Measurements from ENCODE around the gene AIF1L. TPM values are rescaled to one million over a fixed set of nuclear protein-coding genes. Genes with fewer than 3 reads are reported as not detected.

AIF1L gene
- total RNA-seq, 1 donor from 2014 or later, result 23.7 TPM

DNA sequence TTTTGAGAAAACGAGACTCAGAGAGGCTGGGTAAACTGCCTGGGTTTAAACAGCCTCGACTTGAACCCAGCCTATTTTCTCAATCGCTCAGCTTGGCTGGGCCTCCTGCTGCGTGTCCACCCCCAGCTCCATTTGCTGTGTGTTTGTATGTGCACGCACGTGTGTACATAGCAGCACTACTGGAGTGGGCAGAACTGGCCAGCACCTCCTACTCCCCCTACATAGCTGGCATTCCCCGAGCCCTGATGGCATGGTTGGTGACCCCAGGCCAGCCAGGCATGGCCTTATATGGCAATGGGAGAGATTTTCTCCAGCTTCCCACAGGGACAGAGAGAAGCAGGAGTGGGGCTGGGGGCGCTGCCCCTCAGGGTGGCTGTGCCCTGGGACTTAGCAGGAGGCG lies 4.1 kb downstream of the AIF1L start:
- Histone ChIP-seq H3K9ac (ENCODE audit: low read length) (no peak overlapping the region), H3K9me3 (ENCODE audit: insufficient read depth, low read depth, low read length) (no peaks in the 10 kb centered on the region), H3K27me3 (ENCODE audit: insufficient read depth, low read length) (peaks cover 12% of the 10 kb centered on the region), H3K27ac (ENCODE audit: low read depth, low read length) (no peak overlapping the region), H3K36me3 (ENCODE audit: insufficient read depth, low read length) (no peaks in the 10 kb centered on the region), H2AFZ (ENCODE audit: low read depth, low read length) (no peak overlapping the region), H3K4me2 (ENCODE audit: low read length) (no peak overlapping the region), H3K79me2 (ENCODE audit: insufficient read depth, low read length) (no peaks in the 10 kb centered on the region), H4K20me1 (ENCODE audit: insufficient read depth, low read length) (no peaks in the 10 kb centered on the region), H3K4me3 (ENCODE audit: insufficient read depth, low read depth, low read length) (no peak overlapping the region), H3K4me1 (ENCODE audit: insufficient read depth, low read length) (peaks cover 12% of the 10 kb centered on the region)
- H3K36me3 Mint-ChIP-seq (ENCODE audit: low read depth, unreplicated experiment), result no peaks in the 10 kb centered on the region
- H3K27me3 Mint-ChIP-seq (ENCODE audit: low read depth, unreplicated experiment), result peaks cover 25% of the 10 kb centered on the region
- TF ChIP-seq, protein P1, sequence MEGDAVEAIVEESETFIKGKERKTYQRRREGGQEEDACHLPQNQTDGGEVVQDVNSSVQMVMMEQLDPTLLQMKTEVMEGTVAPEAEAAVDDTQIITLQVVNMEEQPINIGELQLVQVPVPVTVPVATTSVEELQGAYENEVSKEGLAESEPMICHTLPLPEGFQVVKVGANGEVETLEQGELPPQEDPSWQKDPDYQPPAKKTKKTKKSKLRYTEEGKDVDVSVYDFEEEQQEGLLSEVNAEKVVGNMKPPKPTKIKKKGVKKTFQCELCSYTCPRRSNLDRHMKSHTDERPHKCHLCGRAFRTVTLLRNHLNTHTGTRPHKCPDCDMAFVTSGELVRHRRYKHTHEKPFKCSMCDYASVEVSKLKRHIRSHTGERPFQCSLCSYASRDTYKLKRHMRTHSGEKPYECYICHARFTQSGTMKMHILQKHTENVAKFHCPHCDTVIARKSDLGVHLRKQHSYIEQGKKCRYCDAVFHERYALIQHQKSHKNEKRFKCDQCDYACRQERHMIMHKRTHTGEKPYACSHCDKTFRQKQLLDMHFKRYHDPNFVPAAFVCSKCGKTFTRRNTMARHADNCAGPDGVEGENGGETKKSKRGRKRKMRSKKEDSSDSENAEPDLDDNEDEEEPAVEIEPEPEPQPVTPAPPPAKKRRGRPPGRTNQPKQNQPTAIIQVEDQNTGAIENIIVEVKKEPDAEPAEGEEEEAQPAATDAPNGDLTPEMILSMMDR (IDR thresholded peaks at IDR 0.05; ENCODE audit: insufficient read depth, low read depth, low read length), result no peak
- TF ChIP-seq EZH2 (IDR thresholded peaks at IDR 0.05; ENCODE audit: insufficient read depth, low read length), result no peak
- FAIRE-seq, result no peak
- DNase-seq (ENCODE audit: low read depth), result no peak
- peak overlapping the region; percentile 58 for H3K27ac Mint-ChIP-seq (ENCODE audit: unreplicated experiment)
- peaks cover 17% of the 10 kb centered on the region for H3K4me1 Mint-ChIP-seq (ENCODE audit: low read depth, unreplicated experiment)
- no peak overlapping the region for H3K4me3 Mint-ChIP-seq (ENCODE audit: unreplicated experiment)
- no peaks in the 10 kb centered on the region for H3K9me3 Mint-ChIP-seq (ENCODE audit: unreplicated experiment)

- H3K4me3 ChIP-seq (ENCODE audit: insufficient read depth, low read depth, low read length), result no peak overlapping the region
- FAIRE-seq (no peak), DNase-seq (ENCODE audit: low read depth) (no peak)
- H4K20me1 ChIP-seq (ENCODE audit: insufficient read depth, low read length), result no peaks in the 10 kb centered on the region
- H3K9me3 ChIP-seq (ENCODE audit: insufficient read depth, low read depth, low read length), result no peaks in the 10 kb centered on the region
- no peak for TF ChIP-seq EZH2 (IDR thresholded peaks at IDR 0.05; ENCODE audit: insufficient read depth, low read length)
- TF ChIP-seq, protein P1 (IDR thresholded peaks at IDR 0.05; ENCODE audit: insufficient read depth, low read depth, low read length), result no peak
- Mint-ChIP-seq H3K4me1 (ENCODE audit: low read depth, unreplicated experiment) (peaks cover 17% of the 10 kb centered on the region), H3K27ac (ENCODE audit: unreplicated experiment) (no peak overlapping the region), H3K9me3 (ENCODE audit: unreplicated experiment) (peaks cover 3% of the 10 kb centered on the region), H3K27me3 (ENCODE audit: low read depth, unreplicated experiment) (peaks cover 23% of the 10 kb centered on the region), H3K4me3 (ENCODE audit: unreplicated experiment) (no peak overlapping the region), H3K36me3 (ENCODE audit: low read depth, unreplicated experiment) (no peaks in the 10 kb centered on the region)
- H3K36me3 ChIP-seq (ENCODE audit: insufficient read depth, low read length), result no peaks in the 10 kb centered on the region
- H3K4me2 ChIP-seq (ENCODE audit: low read length), result no peak overlapping the region
- peaks cover 12% of the 10 kb centered on the region for H3K4me1 ChIP-seq (ENCODE audit: insufficient read depth, low read length)
- H3K27me3 ChIP-seq (ENCODE audit: insufficient read depth, low read length), result peaks cover 5% of the 10 kb centered on the region
- H3K9ac ChIP-seq (ENCODE audit: low read length), result no peak overlapping the region
- H3K79me2 ChIP-seq (ENCODE audit: insufficient read depth, low read length), result no peaks in the 10 kb centered on the region
- no peak overlapping the region for H3K27ac ChIP-seq (ENCODE audit: low read depth, low read length)
- H2AFZ ChIP-seq (ENCODE audit: low read depth, low read length), result no peak overlapping the region
Observed at GRCh38 chr9:131101207-131101964, 5.1 kb downstream of the AIF1L start.

GRCh38 chr9:131103024-131103423 lies 6.7 kb downstream of the AIF1L start:
- Mint-ChIP-seq H3K27ac (ENCODE audit: unreplicated experiment) (no peak overlapping the region), H3K4me1 (ENCODE audit: low read depth, unreplicated experiment) (peaks cover 12% of the 10 kb centered on the region), H3K36me3 (ENCODE audit: low read depth, unreplicated experiment) (no peaks in the 10 kb centered on the region), H3K27me3 (ENCODE audit: low read depth, unreplicated experiment) (peaks cover 17% of the 10 kb centered on the region), H3K9me3 (ENCODE audit: unreplicated experiment) (peaks cover 3% of the 10 kb centered on the region), H3K4me3 (ENCODE audit: unreplicated experiment) (no peak overlapping the region)
- Histone ChIP-seq H3K27ac (ENCODE audit: low read depth, low read length) (no peak overlapping the region), H3K9ac (ENCODE audit: low read length) (no peak overlapping the region), H4K20me1 (ENCODE audit: insufficient read depth, low read length) (no peaks in the 10 kb centered on the region), H3K79me2 (ENCODE audit: insufficient read depth, low read length) (no peaks in the 10 kb centered on the region), H3K4me3 (ENCODE audit: insufficient read depth, low read depth, low read length) (no peak overlapping the region), H3K4me1 (ENCODE audit: insufficient read depth, low read length) (peaks cover 4% of the 10 kb centered on the region), H3K4me2 (ENCODE audit: low read length) (no peak overlapping the region), H3K36me3 (ENCODE audit: insufficient read depth, low read length) (no peaks in the 10 kb centered on the region), H3K9me3 (ENCODE audit: insufficient read depth, low read depth, low read length) (no peaks in the 10 kb centered on the region), H2AFZ (ENCODE audit: low read depth, low read length) (no peak overlapping the region), H3K27me3 (ENCODE audit: insufficient read depth, low read length) (no peaks in the 10 kb centered on the region)
- DNase-seq (ENCODE audit: low read depth), result no peak
- TF ChIP-seq, protein P1 (IDR thresholded peaks at IDR 0.05; ENCODE audit: insufficient read depth, low read depth, low read length), result no peak
- no peak for TF ChIP-seq EZH2 (IDR thresholded peaks at IDR 0.05; ENCODE audit: insufficient read depth, low read length)
- no peak for FAIRE-seq

All from astrocyte (in vitro differentiated cells and primary cell).